OCI-LY7 (cell line): ENCODE data around the gene CDC42SE1.

Experiments
- EZH2phosphoT487 ChIP-seq: fragments of 200-600 bp; sonication (generic); IDR thresholded peaks from 2 replicates; pipeline ENCODE4 v1.6.1; 2018; ENCODE audit warnings: low read depth, borderline replicate concordance, mild to moderate bottlenecking, mixed run types, antibody characterized with exemption, low read length, moderate library complexity, mixed read lengths
- TF ChIP-seq, protein P1 (sequence below): fragments of 200-600 bp; sonication (generic); conservative IDR thresholded peaks from 2 replicates; pipeline ENCODE4 v1.5.1; 2014; ENCODE audit warnings: mild to moderate bottlenecking, antibody characterized with exemption, low read length, moderate library complexity, mixed read lengths

DNA sequence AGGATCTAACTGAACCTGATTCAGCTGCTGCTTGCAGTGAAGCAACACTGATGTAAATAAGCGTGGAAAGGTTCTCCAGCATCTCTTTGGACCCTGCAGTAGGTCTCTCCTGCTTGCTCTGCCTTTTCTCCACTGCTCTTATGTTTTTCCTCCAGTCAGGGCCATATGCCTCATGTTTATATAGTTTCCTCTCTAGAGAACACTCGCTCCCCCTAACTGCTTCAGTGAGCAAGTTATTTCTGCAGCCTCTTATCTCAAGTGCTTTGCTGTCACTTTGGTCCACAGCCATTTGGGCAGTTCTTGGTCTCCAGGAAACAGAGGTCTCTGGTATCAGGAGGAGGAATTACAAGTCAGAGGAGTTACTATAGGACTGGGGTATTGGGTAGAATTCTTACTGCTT lies 45.9 kb downstream of the CDC42SE1 start:
- TF ChIP-seq, protein P1, sequence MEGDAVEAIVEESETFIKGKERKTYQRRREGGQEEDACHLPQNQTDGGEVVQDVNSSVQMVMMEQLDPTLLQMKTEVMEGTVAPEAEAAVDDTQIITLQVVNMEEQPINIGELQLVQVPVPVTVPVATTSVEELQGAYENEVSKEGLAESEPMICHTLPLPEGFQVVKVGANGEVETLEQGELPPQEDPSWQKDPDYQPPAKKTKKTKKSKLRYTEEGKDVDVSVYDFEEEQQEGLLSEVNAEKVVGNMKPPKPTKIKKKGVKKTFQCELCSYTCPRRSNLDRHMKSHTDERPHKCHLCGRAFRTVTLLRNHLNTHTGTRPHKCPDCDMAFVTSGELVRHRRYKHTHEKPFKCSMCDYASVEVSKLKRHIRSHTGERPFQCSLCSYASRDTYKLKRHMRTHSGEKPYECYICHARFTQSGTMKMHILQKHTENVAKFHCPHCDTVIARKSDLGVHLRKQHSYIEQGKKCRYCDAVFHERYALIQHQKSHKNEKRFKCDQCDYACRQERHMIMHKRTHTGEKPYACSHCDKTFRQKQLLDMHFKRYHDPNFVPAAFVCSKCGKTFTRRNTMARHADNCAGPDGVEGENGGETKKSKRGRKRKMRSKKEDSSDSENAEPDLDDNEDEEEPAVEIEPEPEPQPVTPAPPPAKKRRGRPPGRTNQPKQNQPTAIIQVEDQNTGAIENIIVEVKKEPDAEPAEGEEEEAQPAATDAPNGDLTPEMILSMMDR = no peak
- no peak for TF ChIP-seq EZH2phosphoT487
